ENCODE results near the gene THAP4.

- TF ChIP-seq POLR2A (IDR thresholded peaks at IDR 0.05; ENCODE audit: extremely low read depth, insufficient read length) (no peak), MAX (IDR thresholded peaks at IDR 0.05; ENCODE audit: low read depth, low read length) (no peak), CTCF (IDR thresholded peaks at IDR 0.05; ENCODE audit: low read depth, low read length) (no peak), MYC (IDR thresholded peaks at IDR 0.05; ENCODE audit: low read depth, low read length) (no peak)
These were observed 8.3 kb upstream of the THAP4 start for GRCh38 chr2:241645056-241645914.

Measured in NB4 (cell line).